Pons (tissue), 1 donor: ENCODE measurements around the gene NLN.
"Not testable (repeated sequence)": the region's sequence is repeated elsewhere in the genome, so short reads cannot be mapped to it uniquely, and the experiment has no call there.

Experiments
- DNase-seq: peaks from one replicate; pipeline ENCODE4 v3.0.0-alpha.2; 2016; ENCODE audit warnings: low spot score

NLN gene

GRCh38 chr5:65721720-65722574 is at the start of gene NLN, which contains the start of gene SGTB:
Gene NLN, plus strand, starts transcription at chr5:65722205. Its CDS starts 169 bp downstream, at chr5:65722374.
Gene SGTB, minus strand, starts transcription at chr5:65722109. Its CDS starts 1,302 bp downstream, at chr5:65720807.
- peak; percentile 77 for DNase-seq

- no peak for DNase-seq
These were observed 49.2 kb upstream of the NLN start for GRCh38 chr5:65672796-65673195.

DNA sequence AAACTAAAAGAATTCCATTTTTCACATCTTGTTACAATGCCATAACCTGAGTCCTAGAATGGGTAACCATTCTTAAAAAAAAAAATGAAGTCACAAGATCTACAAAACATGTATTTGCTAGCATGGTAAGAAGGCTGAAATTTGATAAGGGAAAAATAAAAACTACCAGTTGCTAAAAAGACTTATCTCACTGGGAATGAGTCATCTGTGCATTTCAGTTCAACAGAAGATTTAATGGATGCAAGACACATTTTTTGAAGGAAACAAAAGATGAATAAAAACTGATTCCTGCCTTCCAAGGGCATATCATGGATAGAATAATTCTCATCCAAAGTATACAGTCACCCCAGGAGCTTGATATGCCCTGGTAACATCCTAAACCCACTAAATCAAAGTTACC is 47.3 kb upstream of the NLN start:
- DNase-seq: no peak

GRCh38 chr5:65676056-65676455 is 45.9 kb upstream of the NLN start:
- DNase-seq: not testable (repeated sequence)

DNA sequence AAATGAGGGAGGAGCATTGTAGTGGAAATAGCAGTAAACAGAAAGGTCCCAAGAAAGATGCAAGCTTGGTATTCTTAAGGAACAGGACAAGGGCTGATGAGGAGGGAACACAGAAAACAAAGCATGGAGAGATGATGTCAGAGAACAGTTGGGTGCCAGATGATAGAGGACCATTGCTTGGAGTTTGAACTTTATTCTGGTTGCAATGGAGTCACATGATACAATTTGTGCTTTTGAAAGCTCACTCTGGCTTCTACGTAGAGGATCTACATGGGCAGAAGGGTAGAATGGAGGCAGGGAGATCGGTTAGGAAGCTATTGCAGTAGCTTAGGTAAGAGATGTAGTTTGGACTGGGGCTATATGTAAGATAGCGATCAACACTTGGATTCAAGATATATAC is 39.9 kb upstream of the NLN start:
- no peak for DNase-seq

DNA sequence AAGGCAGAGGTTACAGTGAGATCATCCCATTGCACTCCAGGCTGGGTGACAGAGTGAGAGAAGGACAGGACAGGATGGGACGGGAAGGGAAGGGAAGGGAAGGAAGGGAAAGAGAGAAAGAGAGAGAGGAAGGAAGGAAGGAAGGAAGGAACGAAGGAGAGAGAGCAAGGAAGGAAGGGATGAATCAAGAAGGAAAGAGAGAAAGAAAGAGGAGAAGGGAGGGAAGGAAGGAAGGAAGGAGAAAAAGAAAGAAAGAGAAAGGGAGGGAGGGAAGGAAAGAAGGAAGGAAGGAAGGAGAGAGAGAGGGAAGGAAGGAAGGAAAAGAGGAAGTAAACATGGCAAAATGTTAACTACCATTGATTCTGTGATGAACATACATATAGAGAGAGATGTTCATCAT is 28.9 kb upstream of the NLN start:
- DNase-seq: no peak

GRCh38 chr5:65695162-65695755 is 26.7 kb upstream of the NLN start:
- DNase-seq: peak; percentile 23

- peak; percentile 89 for DNase-seq
These were observed 26.1 kb upstream of the NLN start for GRCh38 chr5:65695896-65696295.

GRCh38 chr5:65696892-65697291 is 25.1 kb upstream of the NLN start:
- peak; percentile 25 for DNase-seq

DNA sequence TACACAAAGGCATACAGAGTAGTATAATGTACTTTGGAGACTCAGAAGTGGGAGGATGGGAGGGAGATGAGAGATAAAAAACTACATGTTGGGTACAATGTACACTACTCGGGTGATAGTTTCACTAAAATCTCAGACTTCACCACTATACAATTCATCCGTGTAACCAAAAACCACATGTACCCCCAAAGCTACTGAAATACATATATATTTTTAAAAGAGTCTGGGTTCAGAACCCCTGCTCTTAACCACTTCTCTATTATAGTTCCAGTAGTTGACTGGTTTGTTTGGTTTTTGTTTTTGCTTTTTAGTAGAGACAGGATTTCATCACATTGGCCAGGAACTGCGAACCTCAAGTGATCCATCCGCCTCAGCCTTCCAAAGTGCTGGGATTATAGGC is 22.7 kb upstream of the NLN start:
- no peak for DNase-seq

DNA sequence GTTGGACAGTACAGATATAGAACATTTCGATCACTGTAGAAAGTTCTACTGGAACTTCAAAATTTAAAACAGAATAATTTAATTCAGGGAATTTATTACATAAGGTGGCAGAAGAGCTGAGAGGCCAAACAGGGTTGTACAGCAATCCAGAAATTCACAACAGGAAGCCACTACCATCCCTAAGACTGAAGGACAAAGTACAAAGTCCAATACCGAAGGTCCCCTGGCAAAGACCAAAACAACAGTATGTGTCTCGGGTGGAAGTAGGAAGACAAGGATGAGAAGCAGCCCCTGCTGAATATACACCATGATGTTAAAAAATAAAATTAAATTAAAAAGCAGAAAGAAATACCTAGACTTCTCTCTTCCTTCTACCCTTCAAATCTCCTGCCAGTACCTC is 20.0 kb upstream of the NLN start:
- DNase-seq: no peak

- no peak for DNase-seq
These were observed 17.3 kb upstream of the NLN start for GRCh38 chr5:65704621-65705239.

GRCh38 chr5:65707663-65708062 is 14.3 kb upstream of the NLN start:
- no peak for DNase-seq

DNA sequence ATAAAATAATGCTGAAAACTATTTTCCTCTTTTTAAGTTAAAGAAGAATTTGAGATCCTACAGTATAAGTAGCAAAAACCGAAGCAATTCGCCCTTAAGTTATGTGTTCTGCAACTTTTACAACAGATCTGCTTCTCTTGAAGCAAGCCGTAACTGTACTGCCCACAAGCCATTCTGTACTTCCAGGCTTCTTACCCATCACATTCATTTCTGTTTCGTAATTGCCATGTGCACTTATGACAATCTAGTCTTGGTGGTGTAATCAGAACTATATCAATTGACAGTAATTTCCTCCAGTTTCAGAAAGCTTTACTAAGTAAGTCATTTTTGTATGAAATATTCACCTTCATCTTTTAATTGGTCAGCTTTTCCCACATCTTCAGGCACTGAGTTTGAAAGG is 13.9 kb upstream of the NLN start:
- DNase-seq: no peak

DNA sequence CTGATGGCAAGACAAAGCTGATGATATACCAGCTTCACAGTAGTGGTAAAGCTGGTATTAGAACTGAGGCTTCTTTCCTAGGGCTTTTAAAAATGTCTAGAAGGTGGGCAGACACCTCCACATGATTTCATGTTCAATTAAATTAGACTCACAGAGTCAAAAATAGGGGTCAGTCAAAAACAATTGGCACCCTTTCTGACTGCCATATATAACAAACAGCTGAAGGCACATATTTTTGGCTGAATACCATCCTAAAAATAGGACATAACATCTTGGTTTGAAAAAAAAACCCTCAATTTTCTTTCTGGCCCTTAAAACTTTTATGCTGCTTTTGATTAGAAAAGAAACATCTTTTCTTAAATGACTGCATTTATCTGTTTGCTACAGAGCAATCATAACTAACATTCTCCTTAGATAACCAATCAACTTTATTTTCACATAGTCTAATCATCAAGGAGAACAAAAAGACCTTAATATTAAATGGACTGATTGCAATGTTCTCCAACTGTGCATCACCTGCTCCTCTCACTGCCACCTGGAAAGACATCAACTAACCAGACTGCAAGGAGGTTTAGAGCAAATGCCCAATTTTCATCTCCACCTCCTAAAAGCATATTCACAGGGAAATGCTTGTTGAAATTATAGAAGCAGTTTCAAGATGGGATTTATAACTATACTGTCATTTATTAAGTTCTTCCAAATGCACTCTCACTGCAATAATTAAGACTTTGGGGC is 3.3 kb upstream of the NLN start:
- no peak for DNase-seq

GRCh38 chr5:65721050-65721719 is 820 bp upstream of the NLN start:
- peak; percentile 64 for DNase-seq

GRCh38 chr5:65722575-65723403 is 784 bp downstream of the NLN start:
- peak; percentile 67 for DNase-seq

GRCh38 chr5:65727491-65728156 is 5.6 kb downstream of the NLN start:
- no peak for DNase-seq

GRCh38 chr5:65728218-65728617 is 6.2 kb downstream of the NLN start:
- DNase-seq: no peak

DNA sequence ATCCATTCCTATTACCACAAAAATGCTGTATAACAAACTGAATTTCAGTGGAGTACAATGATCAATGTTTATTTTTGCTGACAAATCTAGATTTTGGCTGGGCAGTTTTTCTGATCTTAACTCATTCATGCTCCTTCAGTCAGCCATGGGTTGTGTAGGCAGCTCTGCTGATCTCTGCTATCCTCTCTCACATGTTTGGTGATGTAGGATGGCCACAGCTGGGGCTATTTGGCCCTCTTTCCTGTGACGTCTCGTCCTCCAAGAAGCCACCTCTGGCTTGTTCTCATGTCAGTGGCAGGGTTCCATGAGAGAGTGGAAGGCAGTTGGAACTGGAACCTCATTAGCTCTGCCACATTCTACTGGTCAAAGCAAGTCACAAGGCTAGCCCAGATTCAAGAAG is 8.9 kb downstream of the NLN start:
- no peak for DNase-seq
